Measurements from ENCODE around the gene RELL1.

GRCh38 chr4:37588150-37588549, 98.0 kb downstream of the RELL1 start:
- no peak for TF ChIP-seq CTCF (IDR thresholded peaks at IDR 0.05; ENCODE audit: poor library complexity, severe bottlenecking)
- TF ChIP-seq EP300 (conservative IDR thresholded peaks at IDR 0.05; ENCODE audit: poor library complexity, severe bottlenecking) = no peak
- TF ChIP-seq REST (IDR thresholded peaks at IDR 0.05; ENCODE audit: borderline replicate concordance) = no peak
- no peak for TF ChIP-seq EZH2 (IDR thresholded peaks at IDR 0.05; ENCODE audit: borderline replicate concordance, insufficient read depth, low read length, poor library complexity, severe bottlenecking)
- TF ChIP-seq RAD21 (conservative IDR thresholded peaks at IDR 0.05) = no peak

Measured in neural cell (in vitro differentiated cells).